Measurements from ENCODE around the gene CMSS1.

Gene CMSS1

GRCh38 chr3:99854756-99855298, 37.2 kb downstream of the CMSS1 start:
- no peak for DNase-seq (ENCODE audit: low read depth in 2 of 2)

DNA sequence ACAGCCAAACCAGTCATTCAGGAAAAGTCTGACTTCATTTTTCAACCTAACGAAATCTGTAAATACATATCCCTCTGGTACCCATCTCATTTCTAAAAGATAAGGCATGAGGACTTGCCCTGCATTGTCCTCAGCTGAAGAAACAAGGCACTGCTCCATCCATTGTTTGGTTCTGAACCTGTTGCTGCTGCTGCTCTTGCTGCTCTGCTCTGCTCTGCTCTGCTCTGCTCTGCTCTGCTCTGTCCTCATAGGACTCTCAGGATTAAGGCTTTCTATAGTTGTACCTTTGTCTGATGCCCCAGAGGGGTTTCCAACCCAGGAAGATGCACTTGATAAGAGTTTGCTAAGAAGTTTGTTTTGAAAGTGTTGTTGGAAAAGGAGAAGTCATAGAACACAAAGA, 38.2 kb downstream of the CMSS1 start:
- no peak for DNase-seq (ENCODE audit: low read depth in 2 of 2)

GRCh38 chr3:99856437-99857220, 39.0 kb downstream of the CMSS1 start:
- DNase-seq (ENCODE audit: low read depth in 2 of 2) = no peak

- DNase-seq (ENCODE audit: low read depth in 2 of 2) = no peak
Observed at GRCh38 chr3:99857278-99857677, 39.6 kb downstream of the CMSS1 start.

DNA sequence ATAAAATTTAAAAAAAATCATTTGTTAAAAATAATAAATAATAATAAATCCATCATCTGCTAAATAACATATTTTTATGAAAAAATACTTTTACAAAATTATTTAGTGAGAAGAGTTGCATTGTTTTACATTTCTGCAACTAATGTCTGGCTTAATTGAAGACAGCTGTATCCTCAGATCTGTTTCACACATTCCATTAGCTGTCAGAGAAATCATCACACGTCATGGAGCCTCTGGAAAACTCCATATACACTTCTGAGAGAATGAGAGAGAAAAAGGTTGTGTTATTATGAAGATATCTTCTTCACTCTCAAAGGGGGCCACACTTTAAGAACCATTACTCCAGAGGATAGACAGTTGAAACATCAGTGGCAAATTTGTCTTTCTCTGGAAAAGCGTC, 40.8 kb downstream of the CMSS1 start:
- no peak for DNase-seq (ENCODE audit: low read depth in 2 of 2)

- DNase-seq (ENCODE audit: low read depth in 2 of 2) = no peak
Observed at GRCh38 chr3:99859825-99860224, 42.2 kb downstream of the CMSS1 start.

GRCh38 chr3:99861216-99861615, 43.6 kb downstream of the CMSS1 start:
- DNase-seq (ENCODE audit: low read depth in 2 of 2) = no peak

DNA sequence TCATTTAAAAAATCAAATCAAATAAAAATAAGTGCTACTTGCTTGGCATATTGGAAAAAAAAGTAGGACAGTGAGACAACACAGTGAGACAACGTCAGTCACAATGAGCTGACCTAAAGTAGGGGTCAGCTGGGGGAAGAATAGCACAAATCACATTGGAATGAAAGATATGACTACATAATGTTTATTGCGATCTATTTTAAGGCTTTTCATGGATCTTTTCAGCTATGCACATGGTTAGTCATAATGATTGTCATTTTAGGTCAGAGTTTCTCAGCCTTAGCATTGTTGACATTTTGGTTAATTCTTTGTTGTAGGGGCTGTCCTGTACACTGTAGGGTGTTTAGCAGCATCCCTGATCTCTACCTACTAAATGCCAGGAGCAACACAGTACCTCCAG, 44.5 kb downstream of the CMSS1 start:
- no peak for DNase-seq (ENCODE audit: low read depth in 2 of 2)

- no peak for DNase-seq (ENCODE audit: low read depth in 2 of 2)
Observed at GRCh38 chr3:99863002-99863401, 45.3 kb downstream of the CMSS1 start.

GRCh38 chr3:99863588-99863987, 45.9 kb downstream of the CMSS1 start:
- no peak for DNase-seq (ENCODE audit: low read depth in 2 of 2)

DNA sequence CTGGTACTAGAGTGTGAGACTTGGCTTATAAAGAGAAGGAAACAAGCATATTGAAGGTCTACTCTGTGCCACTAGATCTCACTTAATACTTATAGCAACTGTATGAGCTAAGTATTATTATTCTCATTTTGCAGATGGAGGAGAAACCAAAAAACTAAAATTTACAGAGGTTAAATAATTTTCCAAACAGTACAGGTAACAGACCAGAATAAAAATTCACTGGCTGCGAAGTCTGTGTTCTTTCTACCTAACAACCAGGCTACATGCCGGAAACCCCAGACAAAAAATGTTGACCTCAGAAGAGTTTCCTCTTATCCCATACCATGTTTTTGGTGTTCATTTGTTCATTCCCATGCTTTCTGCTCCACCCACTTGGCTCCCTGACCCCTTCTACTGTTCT, 46.6 kb downstream of the CMSS1 start:
- no peak for DNase-seq (ENCODE audit: low read depth in 2 of 2)

GRCh38 chr3:99865321-99865720, 47.7 kb downstream of the CMSS1 start:
- DNase-seq (ENCODE audit: low read depth in 2 of 2) = no peak

GRCh38 chr3:99866261-99866761, 48.6 kb downstream of the CMSS1 start:
- no peak for DNase-seq (ENCODE audit: low read depth in 2 of 2)

- DNase-seq (ENCODE audit: low read depth in 2 of 2) = no peak
Observed at GRCh38 chr3:99867594-99868310, 50.1 kb downstream of the CMSS1 start.

GRCh38 chr3:99868311-99868646, 50.6 kb downstream of the CMSS1 start:
- DNase-seq (ENCODE audit: low read depth in 2 of 2) = no peak

GRCh38 chr3:99869621-99870020, 52.0 kb downstream of the CMSS1 start:
- no peak for DNase-seq (ENCODE audit: low read depth in 2 of 2)

- DNase-seq (ENCODE audit: low read depth in 2 of 2) = no peak
Observed at GRCh38 chr3:99870712-99871111, 53.0 kb downstream of the CMSS1 start.

DNA sequence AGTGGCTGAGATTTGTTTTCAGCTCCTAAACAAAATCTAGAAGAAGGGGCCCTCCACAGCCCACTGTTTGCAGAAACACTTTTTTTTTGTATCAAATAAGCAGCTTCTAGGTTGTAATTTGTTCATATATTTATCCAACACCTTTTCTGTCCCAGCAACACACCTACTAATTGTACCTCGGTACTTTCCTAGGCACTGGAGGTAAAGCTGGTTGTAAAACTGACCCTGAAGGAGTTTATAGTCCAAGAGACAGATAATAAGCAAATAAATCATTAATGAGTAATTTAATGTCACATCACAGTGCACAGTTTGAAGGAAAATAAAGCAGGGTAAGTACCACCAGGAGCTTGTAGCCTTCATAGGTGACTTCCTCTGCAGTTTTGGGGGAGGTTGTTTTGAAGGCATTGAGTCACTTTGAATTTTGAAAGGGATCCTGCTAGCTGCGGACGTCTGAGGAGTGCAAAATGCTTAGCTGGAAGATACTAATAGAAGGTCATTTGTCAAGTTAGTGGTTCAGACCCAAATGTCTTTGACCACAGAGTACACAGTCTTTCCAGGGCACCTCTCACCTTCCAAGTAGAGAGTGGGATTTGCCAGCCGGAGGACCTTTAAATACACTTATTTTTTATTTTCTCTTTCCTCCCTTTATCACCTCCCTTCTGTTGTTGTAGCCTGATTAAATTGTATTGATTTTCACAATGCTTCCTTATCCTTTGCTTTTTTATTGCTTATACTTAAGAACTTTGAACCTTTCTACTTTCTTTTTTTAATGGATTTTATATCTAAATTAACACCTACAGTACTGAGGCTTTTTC, 53.8 kb downstream of the CMSS1 start:
- DNase-seq (ENCODE audit: low read depth in 2 of 2) = no peak

- no peak for DNase-seq (ENCODE audit: low read depth in 2 of 2)
Observed at GRCh38 chr3:99872923-99873254, 55.2 kb downstream of the CMSS1 start.

DNA sequence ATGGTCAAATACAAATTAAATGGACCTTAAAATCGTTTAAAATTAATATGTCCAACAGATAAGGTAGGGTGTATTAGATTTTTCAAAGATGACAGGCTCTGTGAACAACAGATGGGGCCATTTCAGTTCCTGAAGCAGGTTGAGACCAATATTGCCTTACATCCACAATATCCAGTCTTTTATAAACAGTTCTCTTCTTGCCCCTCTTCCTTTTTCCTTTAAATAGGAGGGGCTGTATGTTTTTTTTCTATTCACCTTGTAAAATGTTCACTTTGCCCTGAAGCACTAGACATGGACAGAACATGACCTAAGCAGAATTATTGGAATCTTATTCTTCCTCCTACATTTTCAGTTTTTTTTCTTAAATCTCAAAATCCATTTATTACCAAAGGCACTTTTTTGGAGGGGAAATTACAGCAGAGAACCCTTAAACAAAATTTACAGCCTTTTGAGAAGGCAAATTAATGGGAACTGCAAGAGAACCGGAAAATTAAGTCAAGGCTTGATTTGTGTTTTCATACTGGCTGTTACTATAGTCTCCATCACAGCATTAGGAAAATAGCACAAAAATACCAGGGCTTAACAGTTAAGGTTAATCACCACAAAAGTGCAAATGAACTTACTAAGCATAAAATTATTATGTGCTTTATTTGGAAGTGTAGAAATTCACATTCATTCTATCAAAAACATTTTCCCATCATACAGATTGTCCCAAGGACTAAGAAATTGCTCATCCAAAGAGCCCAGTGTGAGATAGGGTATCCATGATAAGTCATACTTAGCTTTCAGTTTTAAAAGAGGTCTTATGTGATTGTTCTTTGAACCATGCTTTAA, 55.8 kb downstream of the CMSS1 start:
- no peak for DNase-seq (ENCODE audit: low read depth in 2 of 2)

DNA sequence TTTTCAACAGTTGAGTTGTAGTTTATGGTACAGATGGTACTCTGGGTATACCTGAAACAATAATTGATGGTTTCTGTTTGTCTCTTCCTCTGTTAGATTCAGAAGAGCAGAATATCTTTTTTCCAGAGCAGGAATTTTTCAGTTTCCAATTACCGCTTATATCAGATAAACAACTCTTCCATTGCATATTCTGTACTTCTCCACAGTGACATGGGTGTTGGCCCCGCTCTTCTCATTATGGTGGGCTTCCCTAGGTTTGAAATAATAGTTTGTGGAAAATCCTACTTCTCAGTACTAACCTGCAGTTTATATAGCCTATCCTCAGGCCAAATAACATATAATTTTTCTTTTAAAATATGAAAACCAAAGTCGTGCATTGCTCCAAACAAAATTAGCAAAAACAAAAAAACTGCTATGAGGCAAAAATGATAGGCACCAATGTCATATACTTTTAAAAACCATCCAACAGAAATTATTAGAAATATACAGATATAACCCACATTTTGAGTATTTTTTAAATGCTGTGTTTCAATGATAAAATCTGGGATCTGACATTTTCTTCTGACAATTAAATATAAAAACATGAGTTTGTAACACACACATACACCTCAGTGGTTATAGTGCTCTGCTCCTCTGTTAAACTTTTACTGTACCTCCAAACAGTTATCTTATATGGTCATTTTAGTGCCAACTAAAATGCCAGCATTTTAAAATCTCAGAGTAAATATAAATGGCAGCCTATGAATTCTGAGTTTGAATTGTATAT, 56.8 kb downstream of the CMSS1 start:
- no peak for DNase-seq (ENCODE audit: low read depth in 2 of 2)
